Suprapubic skin (tissue), 4 donors: ENCODE data around the gene USP34. TPM values are rescaled to one million over a fixed set of nuclear protein-coding genes. Genes with fewer than 3 reads are reported as not detected.

Source experiments
- DNase-seq, 2 donors: peaks; one replicate each; pipeline ENCODE4 v3.0.0-alpha.2; 2019; ENCODE audit warnings: low spot score in 2 of 2
- H3K27ac ChIP-seq: fragments of 200-600 bp; sonication (generic); one replicate; pipeline ENCODE4 v1.5.1; 2019
- H3K27me3 ChIP-seq: fragments of 200-600 bp; sonication (generic); one replicate; pipeline ENCODE4 v1.5.1; 2019
- H3K36me3 ChIP-seq: fragments of 200-600 bp; sonication (generic); one replicate; pipeline ENCODE4 v1.5.1; 2019
- H3K4me1 ChIP-seq: fragments of 200-600 bp; sonication (generic); one replicate; pipeline ENCODE4 v1.5.1; 2019
- H3K4me3 ChIP-seq: fragments of 200-600 bp; sonication (generic); one replicate; pipeline ENCODE4 v1.5.1; 2019; ENCODE audit warnings: mild to moderate bottlenecking
- H3K9me3 ChIP-seq: fragments of 200-600 bp; sonication (generic); one replicate; pipeline ENCODE4 v1.5.1; 2019
- EP300 ChIP-seq: sonication (generic); formaldehyde crosslinking; IDR thresholded peaks from one replicate; pipeline ENCODE4 v1.6.1; 2017; ENCODE audit warnings: antibody characterized with exemption
- POLR2A ChIP-seq, 2 donors: fragments of 450-650 bp; IDR thresholded peaks; one replicate each; pipeline ENCODE4 v1.6.1; 2017; ENCODE audit warnings: antibody characterized with exemption in 2 of 2, mild to moderate bottlenecking in 2 of 2, moderate library complexity in 2 of 2
- POLR2AphosphoS5 ChIP-seq, 3 donors: sonication (generic); formaldehyde crosslinking; IDR thresholded peaks; one replicate each; pipeline ENCODE4 v1.6.1; 2017; ENCODE audit warnings: antibody characterized with exemption in 3 of 3
- WGBS: methylation state at CpG from one replicate; pipeline ENCODE4 v1.1.5; 2018; 5-methylcytosine and 5-hydroxymethylcytosine counted together
- total RNA-seq, 4 donors: library from RNA; depleted of rRNA; stranded (reverse); fragments of >200 nt; gene quantifications; one replicate each; pipeline ENCODE4 v1.1.0, GENCODE V29; 2016
- TF ChIP-seq, protein P1 (sequence below), 2 donors: fragments of 200-600 bp in 1 of 2; fragments of 450-650 bp in 1 of 2; sonication (generic) in 1 of 2; IDR thresholded peaks; one replicate each; pipeline ENCODE4 v1.5.1; 2016 to 2019; ENCODE audit warnings: antibody characterized with exemption in 2 of 2, mild to moderate bottlenecking in 1 of 2, moderate library complexity in 1 of 2

USP34 gene
- total RNA-seq, 4 donors from 2014 or later, result 94.5 to 242 (median 111) TPM

DNA sequence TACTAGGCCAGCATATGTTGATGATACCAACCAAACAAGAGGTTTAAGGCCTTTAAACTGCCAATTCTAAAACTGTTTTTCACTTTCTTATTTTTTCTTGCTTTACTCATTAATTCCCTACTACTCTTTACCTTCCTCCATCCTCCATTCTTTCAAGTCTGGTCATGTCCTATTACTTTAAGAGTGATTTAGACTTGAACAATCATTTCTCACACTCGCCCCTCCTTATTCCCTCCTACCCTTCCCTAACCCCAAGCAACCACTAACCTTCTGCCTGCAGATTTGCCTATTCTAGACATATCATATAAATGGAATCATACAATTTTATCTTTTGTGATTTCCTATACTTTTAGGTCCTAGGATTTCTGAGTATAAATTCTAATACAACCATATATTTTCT lies 127.7 kb downstream of the USP34 start:
- Histone ChIP-seq H3K27me3 (no peaks in the 10 kb centered on the region), H3K36me3 (peaks cover 78% of the 10 kb centered on the region), H3K4me3 (no peak overlapping the region), H3K27ac (no peak overlapping the region), H3K9me3 (no peaks in the 10 kb centered on the region), H3K4me1 (no peaks in the 10 kb centered on the region)
- DNase-seq, result no peak
- TF ChIP-seq EP300, result no peak
- TF ChIP-seq, protein P1, sequence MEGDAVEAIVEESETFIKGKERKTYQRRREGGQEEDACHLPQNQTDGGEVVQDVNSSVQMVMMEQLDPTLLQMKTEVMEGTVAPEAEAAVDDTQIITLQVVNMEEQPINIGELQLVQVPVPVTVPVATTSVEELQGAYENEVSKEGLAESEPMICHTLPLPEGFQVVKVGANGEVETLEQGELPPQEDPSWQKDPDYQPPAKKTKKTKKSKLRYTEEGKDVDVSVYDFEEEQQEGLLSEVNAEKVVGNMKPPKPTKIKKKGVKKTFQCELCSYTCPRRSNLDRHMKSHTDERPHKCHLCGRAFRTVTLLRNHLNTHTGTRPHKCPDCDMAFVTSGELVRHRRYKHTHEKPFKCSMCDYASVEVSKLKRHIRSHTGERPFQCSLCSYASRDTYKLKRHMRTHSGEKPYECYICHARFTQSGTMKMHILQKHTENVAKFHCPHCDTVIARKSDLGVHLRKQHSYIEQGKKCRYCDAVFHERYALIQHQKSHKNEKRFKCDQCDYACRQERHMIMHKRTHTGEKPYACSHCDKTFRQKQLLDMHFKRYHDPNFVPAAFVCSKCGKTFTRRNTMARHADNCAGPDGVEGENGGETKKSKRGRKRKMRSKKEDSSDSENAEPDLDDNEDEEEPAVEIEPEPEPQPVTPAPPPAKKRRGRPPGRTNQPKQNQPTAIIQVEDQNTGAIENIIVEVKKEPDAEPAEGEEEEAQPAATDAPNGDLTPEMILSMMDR (IDR thresholded peaks at IDR 0.05), result no peak
- 96% methylated on average over 1 of the region's 1 CpG for WGBS

- 98% methylated on average over 2 of the region's 2 CpGs for WGBS
- Histone ChIP-seq H3K4me1 (no peaks in the 10 kb centered on the region), H3K27me3 (no peaks in the 10 kb centered on the region), H3K9me3 (no peaks in the 10 kb centered on the region), H3K27ac (no peak overlapping the region), H3K36me3 (peaks cover 68% of the 10 kb centered on the region), H3K4me3 (no peak overlapping the region)
- DNase-seq, result no peak
- TF ChIP-seq, protein P1 (IDR thresholded peaks at IDR 0.05), result no peak
- TF ChIP-seq EP300 (no peak), POLR2A (IDR thresholded peaks at IDR 0.05) (no peak), POLR2AphosphoS5 (IDR thresholded peaks at IDR 0.05) (no peak)
Observed at GRCh38 chr2:61340242-61340641, 130.6 kb downstream of the USP34 start.

- Histone ChIP-seq H3K27me3 (no peaks in the 10 kb centered on the region), H3K36me3 (peaks cover 53% of the 10 kb centered on the region), H3K4me1 (no peaks in the 10 kb centered on the region), H3K27ac (no peak overlapping the region), H3K9me3 (no peaks in the 10 kb centered on the region), H3K4me3 (no peak overlapping the region)
- no peak for TF ChIP-seq POLR2A (IDR thresholded peaks at IDR 0.05)
- TF ChIP-seq, protein P1 (IDR thresholded peaks at IDR 0.05), result no peak
- TF ChIP-seq POLR2AphosphoS5 (IDR thresholded peaks at IDR 0.05), result no peak
- no peak for TF ChIP-seq EP300
- DNase-seq, result no peak
Observed at GRCh38 chr2:61338447-61338846, 132.4 kb downstream of the USP34 start.

- Histone ChIP-seq H3K27me3 (no peaks in the 10 kb centered on the region), H3K4me1 (no peaks in the 10 kb centered on the region), H3K36me3 (peaks cover 54% of the 10 kb centered on the region), H3K9me3 (no peaks in the 10 kb centered on the region), H3K4me3 (no peak overlapping the region), H3K27ac (no peak overlapping the region)
- no peak for TF ChIP-seq POLR2AphosphoS5 (IDR thresholded peaks at IDR 0.05)
- TF ChIP-seq EP300, result no peak
- TF ChIP-seq POLR2A (IDR thresholded peaks at IDR 0.05), result no peak
- TF ChIP-seq, protein P1 (IDR thresholded peaks at IDR 0.05), result no peak
- WGBS, result over 99% methylated on average over 3 of the region's 3 CpGs
- no peak for DNase-seq
Observed at GRCh38 chr2:61335187-61335586, 135.7 kb downstream of the USP34 start.

- DNase-seq, result no peak
- Histone ChIP-seq H3K4me1 (no peaks in the 10 kb centered on the region), H3K27ac (no peak overlapping the region), H3K4me3 (no peak overlapping the region), H3K36me3 (peaks cover 56% of the 10 kb centered on the region), H3K9me3 (no peaks in the 10 kb centered on the region), H3K27me3 (no peaks in the 10 kb centered on the region)
- 85% methylated on average over 2 of the region's 2 CpGs for WGBS
- TF ChIP-seq EP300 (no peak), POLR2AphosphoS5 (IDR thresholded peaks at IDR 0.05) (no peak), POLR2A (IDR thresholded peaks at IDR 0.05) (no peak)
- TF ChIP-seq, protein P1 (IDR thresholded peaks at IDR 0.05), result no peak
Observed at GRCh38 chr2:61334466-61334865, 136.4 kb downstream of the USP34 start.
